GM19452 (cell line): ENCODE results near the gene SPACA9.

Source experiments
- ATAC-seq: cut with Tn5 transposase; IDR thresholded peaks from one replicate; pipeline ENCODE4 v1.9.1; 2021; ENCODE audit not compliant: unreplicated experiment

SPACA9 gene

DNA sequence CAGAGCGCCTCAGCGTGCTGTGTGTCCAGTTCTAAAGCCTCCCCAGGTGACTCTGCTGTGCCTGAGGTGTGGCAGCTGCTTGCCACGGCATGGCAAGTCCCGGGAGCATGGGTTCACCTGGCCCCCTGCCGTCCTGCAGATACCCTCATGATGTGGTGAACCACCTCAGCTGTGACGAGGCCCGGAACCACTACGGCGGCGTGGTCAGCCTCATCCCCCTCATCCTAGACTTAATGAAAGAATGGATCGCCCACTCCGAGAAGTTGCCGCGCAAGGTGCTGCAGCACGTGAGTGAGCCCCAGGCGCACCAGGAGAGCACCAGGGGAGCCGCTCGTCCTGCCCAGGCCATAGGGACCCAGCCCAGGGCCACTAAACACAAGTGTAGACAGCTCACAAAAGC lies 9.5 kb downstream of the SPACA9 start:
- no peak for ATAC-seq

- ATAC-seq = no peak
Measured at GRCh38 chr9:132892400-132892799, 13.7 kb downstream of the SPACA9 start.

DNA sequence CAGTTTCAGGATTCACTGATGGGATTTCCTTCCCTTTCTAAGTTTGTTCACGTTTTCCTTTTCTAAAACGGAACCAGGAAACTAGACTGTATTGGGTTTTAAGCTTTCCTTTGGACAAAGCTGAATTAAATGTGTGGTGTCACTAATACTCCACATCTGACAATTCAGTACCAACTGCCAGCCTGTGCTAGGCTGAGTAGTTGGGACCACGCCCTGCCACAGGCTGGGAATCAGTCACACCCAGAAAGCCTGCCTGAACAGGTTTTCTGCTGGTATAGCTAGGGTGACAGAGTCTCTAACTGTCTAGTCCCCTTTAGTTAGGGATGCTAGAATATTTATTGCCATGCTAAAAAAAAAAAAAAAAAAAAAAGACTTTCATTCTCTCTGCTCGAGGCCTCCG lies 15.6 kb downstream of the SPACA9 start:
- ATAC-seq = no peak

- no peak for ATAC-seq
Measured at GRCh38 chr9:132894862-132895835, 16.5 kb downstream of the SPACA9 start.

- ATAC-seq = no peak
Measured at GRCh38 chr9:132896264-132896663, 17.6 kb downstream of the SPACA9 start.

- no peak for ATAC-seq
Measured at GRCh38 chr9:132896906-132897305, 18.2 kb downstream of the SPACA9 start.

- ATAC-seq = no peak
Measured at GRCh38 chr9:132898051-132898450, 19.4 kb downstream of the SPACA9 start.

DNA sequence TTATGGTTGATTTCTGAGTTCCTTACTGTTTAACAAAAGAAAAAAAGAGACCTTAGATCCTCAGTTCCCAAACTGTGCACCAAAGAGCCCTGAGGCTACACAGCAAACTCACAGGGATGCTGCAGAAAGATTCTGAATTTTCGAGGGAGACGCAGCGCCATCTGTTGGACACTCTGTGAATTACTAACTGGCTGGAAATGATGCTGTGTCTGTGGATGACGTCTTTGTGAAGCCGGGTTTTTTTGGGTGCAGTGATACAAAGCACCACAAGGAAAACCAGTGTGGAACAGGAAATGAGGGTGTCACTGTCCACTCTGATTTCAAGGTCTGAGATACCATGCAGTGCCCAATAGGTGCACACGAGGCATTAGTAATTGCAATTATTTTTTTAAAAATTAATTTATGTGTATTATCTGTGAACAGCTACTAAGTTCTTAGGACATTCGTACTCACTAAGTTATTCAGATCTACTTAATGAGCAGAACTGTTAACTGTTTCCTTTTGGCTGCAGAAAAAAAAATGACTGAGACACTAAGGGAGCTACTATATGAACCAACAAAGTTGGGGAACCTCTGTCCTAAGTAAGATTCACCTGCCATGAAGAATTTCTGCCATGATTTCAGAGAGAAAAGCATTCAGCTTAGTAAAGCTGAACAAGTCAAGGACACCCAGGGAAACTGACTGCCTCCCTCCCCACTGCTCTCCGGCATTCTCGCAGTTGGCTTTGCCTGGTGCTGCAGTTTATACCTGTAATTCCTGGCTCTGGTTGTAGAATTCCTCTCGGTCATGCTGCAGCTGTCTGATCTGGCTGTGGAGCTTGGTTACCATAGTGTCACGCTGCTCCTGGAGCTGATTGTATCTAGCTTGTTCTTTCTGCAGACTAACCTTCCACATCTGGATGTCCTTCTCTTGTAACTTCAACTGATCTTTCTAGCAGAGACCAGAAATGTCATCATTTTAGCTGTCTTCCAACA lies 23.4 kb downstream of the SPACA9 start:
- no peak for ATAC-seq

DNA sequence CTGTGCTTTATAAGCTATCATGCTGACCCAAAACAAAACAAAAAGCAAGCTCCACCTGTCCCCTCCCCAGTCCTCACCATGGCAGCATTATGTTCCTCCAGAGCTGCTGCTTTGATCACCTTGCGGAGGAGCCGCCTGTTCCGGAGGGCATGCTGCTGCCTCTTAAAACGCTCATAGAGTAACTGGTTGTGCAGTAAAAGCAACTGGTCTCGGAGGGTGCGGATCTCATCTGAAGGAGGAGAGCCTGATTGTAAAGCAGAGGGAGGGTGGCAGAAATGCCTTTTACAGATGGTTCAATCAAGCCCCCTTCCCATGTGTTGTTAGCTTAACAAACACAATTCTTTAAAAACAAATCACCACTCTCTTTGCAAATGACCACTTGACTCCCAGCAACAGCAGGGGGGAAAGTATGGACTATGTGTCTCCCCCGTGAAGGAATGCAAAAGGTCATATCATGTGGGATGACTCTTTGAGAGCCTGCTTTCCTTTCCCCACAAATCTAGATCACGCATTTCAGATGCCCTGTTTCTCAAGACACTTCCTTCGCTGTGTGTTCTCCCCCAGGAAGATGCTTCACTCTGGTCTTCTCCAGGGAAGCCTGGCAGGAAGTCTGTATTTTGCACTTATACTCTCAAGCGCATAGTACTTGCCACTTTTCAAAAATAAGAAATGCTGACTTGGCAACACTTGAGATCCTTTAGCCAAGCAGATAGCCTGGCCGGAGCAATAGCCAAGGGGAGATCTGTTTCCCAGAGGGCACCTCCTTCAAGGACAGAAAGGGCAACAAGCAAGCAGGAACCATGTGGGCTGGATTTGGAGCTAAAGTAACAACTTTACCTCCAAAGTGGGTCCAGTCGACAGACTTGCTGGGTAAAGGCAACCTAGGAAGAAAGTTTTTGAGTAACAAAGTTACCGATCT lies 25.1 kb downstream of the SPACA9 start:
- no peak for ATAC-seq

GRCh38 chr9:132905726-132906125 lies 27.0 kb downstream of the SPACA9 start:
- no peak for ATAC-seq

GRCh38 chr9:132908635-132909034 lies 29.9 kb downstream of the SPACA9 start:
- no peak for ATAC-seq

GRCh38 chr9:132909311-132909710 lies 30.6 kb downstream of the SPACA9 start:
- ATAC-seq = no peak

DNA sequence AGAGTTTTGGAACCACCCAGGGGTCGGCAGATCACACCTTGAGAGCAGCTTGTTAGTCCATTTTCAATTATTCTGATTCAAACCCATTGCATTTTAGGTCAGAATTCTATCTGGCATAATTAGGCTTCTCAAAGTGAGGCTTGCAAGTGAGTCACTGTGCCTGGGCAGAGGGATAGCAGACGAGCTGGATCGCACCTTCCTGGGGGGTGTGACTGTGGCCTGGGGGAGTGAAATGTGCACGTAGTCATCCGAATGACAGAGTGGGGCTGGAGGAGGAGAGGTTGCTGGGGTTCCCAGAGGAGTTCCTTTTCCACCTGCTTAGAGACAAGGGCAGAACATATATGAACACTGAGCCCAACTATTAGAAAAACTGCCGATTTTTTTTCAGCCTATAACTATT lies 31.7 kb downstream of the SPACA9 start:
- no peak for ATAC-seq

DNA sequence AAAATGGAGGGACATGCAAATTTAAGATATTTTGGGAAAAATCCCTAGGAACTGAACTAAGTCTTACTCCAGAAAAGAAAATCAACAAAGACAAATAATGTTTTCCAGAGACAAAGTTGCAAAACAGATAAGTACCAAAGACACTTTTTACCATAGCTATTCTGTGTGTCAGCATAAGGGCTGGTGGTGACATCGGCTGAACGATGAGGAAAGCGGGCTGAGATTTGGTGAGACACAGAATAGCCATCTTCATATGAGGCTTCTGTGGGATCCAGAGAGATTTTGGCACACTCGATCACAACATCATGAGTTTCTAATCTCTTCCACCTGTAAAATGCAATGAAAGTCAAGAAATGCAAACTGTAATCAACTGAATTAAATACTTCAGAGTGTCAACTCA lies 33.4 kb downstream of the SPACA9 start:
- ATAC-seq = no peak

DNA sequence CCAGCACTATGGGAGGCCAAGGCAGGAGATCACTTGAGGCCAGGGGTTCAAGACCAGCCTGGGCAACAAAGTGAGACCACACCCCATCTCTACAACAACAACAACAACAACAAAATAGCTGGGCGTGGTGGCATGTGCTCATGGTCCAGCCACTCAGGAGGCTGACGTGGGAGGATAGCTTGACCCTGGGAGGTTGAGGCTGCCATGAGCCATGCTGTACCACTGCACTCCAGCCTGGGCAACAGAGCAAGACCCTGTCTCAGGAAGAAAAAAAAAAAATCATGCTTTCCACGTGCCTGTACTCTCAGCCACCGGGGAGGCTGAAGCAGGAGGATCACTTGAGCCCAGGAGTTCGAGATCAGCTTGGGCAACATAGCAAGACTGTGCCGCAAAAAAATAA lies 36.2 kb downstream of the SPACA9 start:
- no peak for ATAC-seq

DNA sequence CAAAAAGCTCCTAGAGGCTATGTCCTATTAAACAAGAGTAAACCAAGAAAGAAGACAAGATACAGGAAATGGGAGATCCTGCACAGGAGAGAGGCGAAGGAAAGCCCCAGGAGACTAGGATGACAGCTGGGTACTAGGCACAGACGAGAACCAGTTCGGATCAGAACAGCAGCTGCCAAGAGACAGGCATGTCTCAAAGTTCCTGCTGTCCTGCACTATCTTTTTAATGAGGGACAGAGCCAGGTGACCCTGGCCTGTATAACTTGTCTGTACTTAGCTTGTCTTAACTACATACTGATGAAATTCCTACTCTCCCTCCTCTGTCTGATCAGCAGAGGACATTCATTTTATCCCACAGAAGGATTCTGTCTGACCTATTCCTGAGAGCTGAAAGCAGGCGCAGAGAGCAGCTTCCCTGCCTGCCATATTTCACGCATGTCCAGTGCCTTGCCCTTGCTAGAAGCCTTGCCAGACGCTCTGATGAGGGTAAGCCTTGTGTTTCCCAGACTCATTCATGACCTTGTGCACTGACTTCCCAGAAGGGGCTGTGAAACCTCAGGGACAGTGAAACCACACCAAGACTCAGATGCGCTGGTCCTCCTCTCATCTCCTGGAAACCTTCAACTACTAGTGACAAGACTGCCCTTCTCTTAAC lies 41.0 kb downstream of the SPACA9 start:
- no peak for ATAC-seq

- ATAC-seq = no peak
Measured at GRCh38 chr9:132923346-132923902, 44.7 kb downstream of the SPACA9 start.

DNA sequence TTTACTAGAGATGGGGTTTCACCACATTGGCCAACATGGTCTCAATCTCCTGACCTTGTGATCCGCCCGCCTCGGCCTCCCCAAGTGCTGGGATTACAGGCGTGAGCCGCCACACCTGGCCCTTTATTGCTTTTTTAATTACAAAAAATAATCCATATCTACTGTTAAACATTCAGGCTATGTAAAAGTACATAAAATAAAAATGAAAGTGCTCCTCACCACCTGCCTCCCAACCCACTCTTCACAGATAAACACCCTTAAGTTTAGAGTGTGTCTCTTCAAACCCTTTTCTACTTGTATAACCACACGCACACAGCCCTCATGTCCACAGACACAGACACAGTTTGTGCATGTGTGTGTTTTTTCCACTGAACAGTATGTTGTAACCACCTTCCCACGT lies 49.0 kb downstream of the SPACA9 start:
- ATAC-seq = no peak

GRCh38 chr9:132931178-132931735 lies 52.6 kb downstream of the SPACA9 start:
- ATAC-seq = no peak
